GM21723 (cell line): ENCODE measurements around the gene RCE1.

ENCODE experiments used
- ATAC-seq: cut with Tn5 transposase; IDR thresholded peaks from one replicate; pipeline ENCODE4 v1.9.1; 2021; ENCODE audit warnings: mild to moderate bottlenecking, moderate library complexity; ENCODE audit not compliant: unreplicated experiment

The RCE1 gene

GRCh38 chr11:66856496-66857233 is 13.4 kb downstream of the RCE1 start, which contains the start of gene LRFN4:
Gene LRFN4, plus strand, starts transcription at chr11:66857064. Its CDS starts 681 bp downstream, at chr11:66857745.
- ATAC-seq, result peak; percentile 29

- no peak for ATAC-seq
Observed at GRCh38 chr11:66857234-66857926, 14.1 kb downstream of the RCE1 start.

GRCh38 chr11:66857927-66858185 is 14.6 kb downstream of the RCE1 start:
- ATAC-seq, result no peak

GRCh38 chr11:66858186-66858938 is 15.1 kb downstream of the RCE1 start:
- no peak for ATAC-seq

- no peak for ATAC-seq
Observed at GRCh38 chr11:66858939-66859685, 15.9 kb downstream of the RCE1 start.

- no peak for ATAC-seq
Observed at GRCh38 chr11:66859686-66860448, 16.6 kb downstream of the RCE1 start.

- no peak for ATAC-seq
Observed at GRCh38 chr11:66860449-66860831, 17.2 kb downstream of the RCE1 start.

- ATAC-seq, result no peak
Observed at GRCh38 chr11:66861038-66861773, 18.0 kb downstream of the RCE1 start.

- no peak for ATAC-seq
Observed at GRCh38 chr11:66861774-66862558, 18.7 kb downstream of the RCE1 start.

GRCh38 chr11:66862559-66863037 is 19.4 kb downstream of the RCE1 start:
- no peak for ATAC-seq

GRCh38 chr11:66863428-66864125 is 20.3 kb downstream of the RCE1 start:
- no peak for ATAC-seq

GRCh38 chr11:66864172-66864901 is 21.1 kb downstream of the RCE1 start:
- ATAC-seq, result no peak

GRCh38 chr11:66864924-66865697 is 21.9 kb downstream of the RCE1 start:
- ATAC-seq, result no peak

GRCh38 chr11:66866007-66866406 is 22.8 kb downstream of the RCE1 start:
- ATAC-seq, result no peak

- no peak for ATAC-seq
Observed at GRCh38 chr11:66866511-66866986, 23.3 kb downstream of the RCE1 start.

- no peak for ATAC-seq
Observed at GRCh38 chr11:66867425-66868040, 24.3 kb downstream of the RCE1 start.
